Measurements from ENCODE around the gene EXOC2. TPM values are rescaled to one million over a fixed set of nuclear protein-coding genes. Genes with fewer than 3 reads are reported as not detected.

The EXOC2 gene
- total RNA-seq, 2 donors from 2014 or later: 12.9 to 16.1 TPM

- H3K27me3 ChIP-seq: no peaks in the 10 kb centered on the region
Measured at GRCh38 chr6:448296-449056, 244.5 kb downstream of the EXOC2 start.

GRCh38 chr6:447381-448165 is 245.4 kb downstream of the EXOC2 start:
- Histone ChIP-seq H3K27ac (no peak overlapping the region), H3K9me3 (no peaks in the 10 kb centered on the region), H3K36me3 (no peaks in the 10 kb centered on the region), H3K27me3 (no peaks in the 10 kb centered on the region), H3K4me1 (no peaks in the 10 kb centered on the region), H3K4me3 (no peak overlapping the region)
- no peak for TF ChIP-seq CTCF (IDR thresholded peaks at IDR 0.05)
- DNase-seq (ENCODE audit: low spot score): no peak

More at GRCh38 chr6:448296-449056, 244.5 kb downstream of the EXOC2 start:
- Histone ChIP-seq H3K4me1 (peaks cover 0 to 5% of the 10 kb centered on the region in 2 donors), H3K4me3 (no peak overlapping the region), H3K36me3 (no peaks in the 10 kb centered on the region), H3K9me3 (no peaks in the 10 kb centered on the region), H3K27ac (no peak overlapping the region)
- no peak for TF ChIP-seq CTCF (IDR thresholded peaks at IDR 0.05)
- no peak for DNase-seq (ENCODE audit: low spot score)

GRCh38 chr6:446418-447366 is 246.2 kb downstream of the EXOC2 start:
- no peaks in the 10 kb centered on the region for H3K36me3 ChIP-seq
- H3K27ac ChIP-seq: no peak overlapping the region
- no peaks in the 10 kb centered on the region for H3K27me3 ChIP-seq
- no peak overlapping the region for H3K4me3 ChIP-seq
- no peaks in the 10 kb centered on the region for H3K4me1 ChIP-seq
- no peak for TF ChIP-seq CTCF (IDR thresholded peaks at IDR 0.05)
- no peaks in the 10 kb centered on the region for H3K9me3 ChIP-seq
- DNase-seq (ENCODE audit: low spot score): no peak

GRCh38 chr6:445571-446417 is 247.1 kb downstream of the EXOC2 start:
- Histone ChIP-seq H3K27ac (no peak overlapping the region), H3K9me3 (no peaks in the 10 kb centered on the region), H3K36me3 (no peaks in the 10 kb centered on the region), H3K27me3 (no peaks in the 10 kb centered on the region), H3K4me1 (no peaks in the 10 kb centered on the region), H3K4me3 (no peak overlapping the region)
- DNase-seq (ENCODE audit: low spot score): no peak
- TF ChIP-seq CTCF (IDR thresholded peaks at IDR 0.05): no peak

Data from right atrium auricular region (tissue), 2 donors.